Measurements from ENCODE around the gene GUK1.

The GUK1 gene

GRCh38 chr1:228151180-228151925, 11.3 kb downstream of the GUK1 start:
- DNase-seq = no peak

- DNase-seq = no peak
Observed at GRCh38 chr1:228152097-228152917, 12.2 kb downstream of the GUK1 start.

- no peak for DNase-seq
Observed at GRCh38 chr1:228152918-228153258, 12.8 kb downstream of the GUK1 start.

GRCh38 chr1:228154021-228154669, 14.1 kb downstream of the GUK1 start:
- DNase-seq = no peak

- no peak for DNase-seq
Observed at GRCh38 chr1:228154670-228155571, 14.8 kb downstream of the GUK1 start.

- DNase-seq = no peak
Observed at GRCh38 chr1:228155596-228156514, 15.8 kb downstream of the GUK1 start.

- DNase-seq = no peak
Observed at GRCh38 chr1:228156515-228156881, 16.4 kb downstream of the GUK1 start.

- no peak for DNase-seq
Observed at GRCh38 chr1:228156941-228157728, 17.1 kb downstream of the GUK1 start.

- no peak for DNase-seq
Observed at GRCh38 chr1:228157729-228158126, 17.6 kb downstream of the GUK1 start.

- DNase-seq = no peak
Observed at GRCh38 chr1:228158151-228159007, 18.3 kb downstream of the GUK1 start.

- DNase-seq = no peak
Observed at GRCh38 chr1:228159008-228159665, 19.1 kb downstream of the GUK1 start.

- no peak for DNase-seq
Observed at GRCh38 chr1:228160201-228160761, 20.2 kb downstream of the GUK1 start.

GRCh38 chr1:228161362-228161761, 21.3 kb downstream of the GUK1 start:
- DNase-seq = no peak

- no peak for DNase-seq
Observed at GRCh38 chr1:228161866-228162265, 21.8 kb downstream of the GUK1 start.

GRCh38 chr1:228162286-228163006, 22.4 kb downstream of the GUK1 start:
- DNase-seq = no peak

- DNase-seq = no peak
Observed at GRCh38 chr1:228163007-228163753, 23.1 kb downstream of the GUK1 start.

- no peak for DNase-seq
Observed at GRCh38 chr1:228163776-228164519, 23.9 kb downstream of the GUK1 start.

All from CD4-positive, alpha-beta T cell treated with Interleukin-17A for 1 hour (primary cell).